HG02885 (cell line): ENCODE results near the gene ARVCF.

Experiments used
- ATAC-seq: cut with Tn5 transposase; IDR thresholded peaks from one replicate; pipeline ENCODE4 v1.9.1; 2021; ENCODE audit warnings: mild to moderate bottlenecking; ENCODE audit not compliant: unreplicated experiment, poor library complexity

ARVCF gene

GRCh38 chr22:20031732-20032406 is 15.2 kb upstream of the ARVCF start:
- no peak for ATAC-seq

DNA sequence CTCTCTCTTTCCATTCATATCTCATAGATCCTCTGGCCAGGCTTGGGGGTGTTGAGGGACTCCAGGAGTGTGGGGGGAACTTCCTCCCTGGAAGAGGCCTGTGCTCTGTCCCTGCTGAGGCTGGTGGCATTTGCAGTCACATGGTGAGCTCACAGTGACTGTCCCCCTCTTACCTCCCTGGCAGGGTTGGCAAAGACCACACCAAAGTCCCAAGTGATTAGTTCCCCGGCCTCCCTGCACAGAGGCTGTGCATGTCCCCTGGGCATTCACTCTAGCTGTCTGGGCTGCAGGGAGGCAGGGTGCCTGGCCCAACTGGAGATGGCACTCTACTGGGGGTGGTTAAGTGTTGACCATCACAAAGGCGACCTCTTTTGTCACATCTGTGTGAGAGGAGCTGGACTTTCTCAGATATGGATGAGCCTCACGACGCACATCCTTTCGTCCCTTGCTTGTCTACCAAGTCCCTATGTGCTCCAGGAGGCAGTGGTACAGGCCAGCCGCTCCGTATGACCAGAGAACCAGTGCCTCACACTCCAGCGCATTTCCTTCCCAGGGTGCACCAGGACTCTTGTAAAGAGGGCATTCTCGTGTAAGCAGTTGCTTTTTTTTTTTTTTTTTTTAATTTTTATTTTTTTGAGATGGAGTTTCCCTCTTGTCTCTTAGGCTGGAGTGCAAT is 13.1 kb upstream of the ARVCF start:
- no peak for ATAC-seq

DNA sequence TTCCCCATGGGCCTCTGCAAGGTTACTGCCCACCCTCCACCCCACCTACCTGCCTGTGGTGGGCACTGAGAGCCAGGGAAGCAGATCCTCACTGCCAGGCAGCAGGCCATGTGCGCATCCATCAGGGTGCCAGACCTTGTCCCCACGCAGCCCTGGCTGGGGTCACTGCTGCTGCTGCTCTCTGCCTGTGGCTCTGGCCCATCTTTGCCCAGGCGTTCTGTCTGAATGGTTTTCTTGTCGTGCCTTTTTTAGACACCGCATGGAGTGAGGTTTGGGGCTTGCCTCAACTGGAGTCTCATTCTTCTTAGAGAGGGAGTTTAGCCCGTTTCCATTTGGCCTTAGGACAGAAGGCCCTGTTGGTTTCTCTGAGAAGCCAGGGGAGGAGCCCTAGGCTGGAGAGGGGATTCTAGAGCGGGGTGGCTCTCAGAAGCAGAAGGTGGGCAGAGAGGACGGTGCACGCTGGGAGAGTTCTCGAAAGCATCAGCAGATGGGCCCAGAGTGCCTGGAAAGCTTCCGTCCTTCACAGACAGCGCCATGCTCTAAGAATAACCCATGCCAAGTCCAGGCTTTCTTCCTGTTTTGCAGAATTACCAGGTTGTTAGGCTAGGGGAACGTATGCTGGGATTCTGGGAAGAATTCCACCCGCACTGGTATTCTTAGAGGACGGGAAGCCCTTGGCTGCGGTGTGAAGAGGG is 12.4 kb upstream of the ARVCF start:
- ATAC-seq: no peak

DNA sequence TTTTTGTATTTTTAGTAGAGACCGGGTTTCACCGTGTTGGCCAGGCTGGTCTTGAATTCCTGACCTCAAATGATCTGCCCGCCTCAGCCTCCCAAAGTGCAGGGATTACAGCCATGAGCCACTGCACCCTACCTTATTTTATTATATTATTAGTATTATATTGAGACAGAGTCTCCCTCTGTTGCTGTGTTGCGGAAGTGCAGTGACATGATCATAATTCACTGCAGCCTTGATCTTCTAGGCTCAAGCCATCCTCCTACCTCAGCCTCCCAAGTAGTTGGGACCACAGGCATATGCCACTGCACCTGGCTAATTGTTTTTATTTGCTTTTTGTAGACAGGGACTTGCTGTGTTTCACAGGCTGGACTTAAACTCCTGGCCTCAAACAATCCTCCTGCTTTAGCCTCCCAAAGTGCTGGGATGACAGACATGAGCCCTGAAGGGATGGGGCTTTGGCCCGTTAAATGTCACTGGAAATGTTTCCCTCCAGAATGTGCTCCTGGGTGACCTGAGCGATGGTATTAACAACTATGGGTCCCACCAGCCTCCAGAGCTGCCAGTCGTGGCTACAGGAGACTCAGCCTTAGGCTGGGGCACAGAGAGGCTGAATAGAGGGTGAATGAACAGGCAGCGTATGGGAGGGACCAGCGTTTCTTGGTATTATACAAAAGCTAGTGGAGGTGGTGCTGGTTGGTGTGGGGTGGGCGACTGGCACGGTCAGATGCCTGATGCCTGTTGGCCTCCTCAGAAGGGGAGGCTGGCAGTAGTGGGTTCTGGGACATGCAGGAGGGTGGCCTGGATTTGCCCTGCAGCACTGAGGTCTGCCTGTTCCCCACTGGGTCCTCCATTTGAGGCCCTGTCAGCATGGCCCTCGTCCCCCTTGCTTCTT is 11.6 kb upstream of the ARVCF start:
- ATAC-seq: no peak

GRCh38 chr22:20026996-20027601 is 10.5 kb upstream of the ARVCF start:
- no peak for ATAC-seq

- no peak for ATAC-seq
Measured at GRCh38 chr22:20026204-20026908, 9.7 kb upstream of the ARVCF start.

DNA sequence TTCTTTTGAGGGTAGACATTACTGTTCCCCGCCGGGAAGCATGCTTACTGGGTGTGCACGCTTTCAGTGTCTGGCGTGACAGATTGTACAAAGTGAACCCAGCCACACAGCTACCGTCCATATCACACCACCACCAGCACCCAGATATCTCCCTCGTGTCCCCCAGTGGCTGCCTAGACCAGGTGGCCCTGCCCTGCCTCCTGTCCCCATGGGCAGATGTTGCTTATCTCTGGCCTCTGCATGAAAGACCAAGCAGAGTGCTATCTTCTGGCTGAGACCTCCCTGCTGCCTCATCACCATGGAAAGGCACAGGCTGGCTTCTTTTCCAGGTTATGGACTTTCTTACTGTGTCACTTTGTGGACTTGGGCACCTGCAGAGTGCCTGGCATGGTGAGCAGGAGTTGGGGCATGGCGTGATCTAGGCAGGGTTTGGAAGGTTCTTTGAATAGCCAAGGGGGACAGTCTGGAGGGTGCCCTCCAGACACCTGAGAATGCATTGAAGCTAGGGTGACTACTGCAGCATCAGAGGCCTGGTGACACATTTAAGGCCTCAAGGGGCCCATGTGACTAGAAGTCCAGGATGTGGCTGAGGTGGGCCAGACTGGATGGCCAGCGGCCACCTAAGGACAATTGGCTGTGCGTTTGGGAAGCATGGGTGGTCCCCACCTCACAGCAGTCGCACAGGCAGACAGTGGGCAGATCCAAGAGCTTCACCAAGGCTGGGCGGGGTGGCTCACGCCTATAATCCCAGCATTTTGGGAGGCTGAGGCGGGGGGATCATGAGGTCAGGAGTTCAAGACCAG is 9.0 kb upstream of the ARVCF start:
- ATAC-seq: no peak

DNA sequence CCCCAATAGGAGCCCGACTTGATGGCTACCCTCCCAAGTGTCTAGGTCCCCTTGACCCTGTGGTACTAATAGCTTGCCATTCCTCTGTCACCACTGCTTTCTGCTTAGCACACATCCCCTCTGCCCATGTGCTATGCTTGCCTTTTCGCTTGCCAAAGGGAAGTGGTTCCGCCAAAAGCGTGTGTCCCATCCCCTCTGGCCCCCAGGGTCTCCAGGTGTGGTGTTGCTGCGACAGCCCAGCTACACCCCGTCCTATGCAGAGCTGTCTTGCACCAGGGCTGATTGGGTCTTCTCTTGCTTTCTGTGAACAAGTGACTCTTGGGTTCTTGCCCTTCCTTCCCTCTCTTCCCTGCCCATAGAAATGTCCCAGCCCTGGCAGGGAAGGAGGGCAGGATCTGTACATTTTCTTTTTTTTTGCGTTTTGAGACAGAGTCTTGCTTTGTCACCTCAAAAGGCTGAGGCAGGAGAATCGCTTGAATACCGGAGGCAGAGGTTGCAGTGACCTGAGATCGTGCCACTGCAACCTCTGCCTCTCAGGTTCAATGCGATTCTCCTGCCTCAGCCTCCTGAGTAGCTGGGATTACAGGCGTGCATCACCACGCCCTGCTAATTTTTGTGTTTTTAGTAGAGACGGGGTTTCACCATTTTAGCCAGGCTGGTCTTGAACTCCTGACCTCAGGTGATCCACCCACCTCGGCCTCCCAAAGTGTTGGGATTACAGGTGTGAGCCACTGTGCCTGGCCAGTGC is 8.2 kb upstream of the ARVCF start:
- no peak for ATAC-seq

DNA sequence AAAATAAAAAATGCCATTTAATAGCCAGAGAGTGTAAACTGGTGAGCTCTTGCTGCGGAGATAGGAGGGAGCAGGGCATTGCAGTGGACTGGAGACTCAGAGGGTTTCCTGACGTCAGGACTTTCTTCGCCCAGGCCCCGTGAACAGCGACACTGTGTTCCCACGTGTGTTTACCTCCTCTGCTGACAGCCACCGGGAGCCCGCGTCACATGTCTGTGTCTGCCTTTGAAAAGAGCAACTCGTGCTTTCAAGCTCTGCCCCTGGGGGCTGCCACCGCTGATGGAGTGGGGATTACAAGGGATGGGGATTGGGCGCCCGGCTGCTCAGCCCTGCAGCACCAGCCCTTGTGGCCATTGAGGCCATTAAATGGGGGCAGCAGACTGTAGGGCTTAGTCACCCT is 7.6 kb upstream of the ARVCF start:
- ATAC-seq: no peak

- no peak for ATAC-seq
Measured at GRCh38 chr22:20022978-20023613, 6.5 kb upstream of the ARVCF start.

- no peak for ATAC-seq
Measured at GRCh38 chr22:20022231-20022977, 5.8 kb upstream of the ARVCF start.

DNA sequence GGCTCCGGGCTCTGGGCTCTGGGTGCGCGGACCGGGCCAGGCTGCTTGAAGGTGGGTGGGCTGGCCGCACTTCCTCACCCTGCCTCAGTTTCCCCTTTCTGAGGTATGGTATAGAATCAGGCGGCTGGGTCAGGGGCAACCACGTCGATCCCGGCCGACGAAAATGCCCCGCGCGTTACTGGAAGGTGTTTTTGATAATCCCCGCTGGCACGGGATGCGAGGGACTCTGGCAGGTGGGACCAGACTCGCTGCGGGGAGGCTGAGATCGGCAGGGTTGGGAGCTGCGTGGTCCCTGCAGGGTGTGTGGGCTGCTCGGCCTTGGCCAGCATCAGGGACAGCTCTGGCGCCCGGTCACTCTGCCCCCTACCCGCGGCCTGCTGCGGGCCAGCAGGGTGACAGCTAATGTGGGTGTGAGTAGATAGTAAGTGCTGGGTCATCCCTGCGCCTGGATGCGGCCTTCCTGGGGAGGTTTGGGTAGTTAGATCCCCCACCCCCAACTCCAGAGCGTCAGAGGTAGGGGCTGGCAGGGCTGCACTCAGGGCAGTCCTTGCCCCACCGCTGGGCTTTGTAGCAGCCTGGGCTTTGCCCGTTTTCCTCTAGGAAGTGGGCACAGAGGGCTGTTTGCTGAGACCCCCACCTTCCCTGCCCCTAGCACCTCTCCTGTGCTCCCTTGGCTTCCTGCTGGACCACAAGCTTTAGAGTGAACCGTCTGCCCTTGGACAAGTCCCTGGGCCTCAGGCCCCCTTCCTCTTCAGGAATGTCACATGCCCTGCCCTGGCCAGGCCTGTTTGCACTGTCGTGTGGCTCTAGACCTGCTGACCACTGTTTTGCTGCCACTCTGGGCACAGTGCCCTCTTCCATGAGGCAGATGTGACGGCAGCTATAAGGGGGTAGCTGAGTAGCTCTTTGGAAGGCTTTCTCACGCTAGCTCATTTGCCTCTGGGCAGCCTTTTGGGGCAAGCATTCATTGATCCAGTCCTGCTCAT is 4.9 kb upstream of the ARVCF start:
- no peak for ATAC-seq

- ATAC-seq: peak; percentile 83
Measured at GRCh38 chr22:20020533-20021195, 4.0 kb upstream of the ARVCF start, which contains the start of gene TANGO2. TSS of gene TANGO2 (plus strand) at chr22:20021110. CDS start at chr22:20036799, 15,689 bp downstream.

GRCh38 chr22:20019661-20020532 is 3.3 kb upstream of the ARVCF start:
- no peak for ATAC-seq
